ENCODE data around the gene TBCCD1.

DNA sequence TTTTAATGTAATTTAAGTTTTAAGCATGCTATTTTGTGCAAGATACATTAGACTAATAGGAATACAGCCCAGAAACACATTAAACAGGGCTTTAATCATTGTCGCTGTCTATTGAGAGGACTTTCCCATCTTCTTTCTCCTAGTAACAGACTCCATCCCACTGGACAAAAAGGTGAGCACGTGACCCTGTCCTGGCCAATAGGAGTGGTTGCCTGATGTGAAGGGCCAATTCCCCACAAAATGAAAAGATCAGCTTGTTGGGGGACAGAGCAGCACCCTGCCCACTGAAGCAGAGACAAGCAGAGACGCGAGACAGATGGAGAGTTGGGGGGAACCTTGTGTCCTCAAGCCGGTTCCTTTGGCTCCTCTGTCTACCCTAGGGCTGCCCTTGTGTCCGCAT is 44.1 kb downstream of the TBCCD1 start:
- TF ChIP-seq, protein P1, sequence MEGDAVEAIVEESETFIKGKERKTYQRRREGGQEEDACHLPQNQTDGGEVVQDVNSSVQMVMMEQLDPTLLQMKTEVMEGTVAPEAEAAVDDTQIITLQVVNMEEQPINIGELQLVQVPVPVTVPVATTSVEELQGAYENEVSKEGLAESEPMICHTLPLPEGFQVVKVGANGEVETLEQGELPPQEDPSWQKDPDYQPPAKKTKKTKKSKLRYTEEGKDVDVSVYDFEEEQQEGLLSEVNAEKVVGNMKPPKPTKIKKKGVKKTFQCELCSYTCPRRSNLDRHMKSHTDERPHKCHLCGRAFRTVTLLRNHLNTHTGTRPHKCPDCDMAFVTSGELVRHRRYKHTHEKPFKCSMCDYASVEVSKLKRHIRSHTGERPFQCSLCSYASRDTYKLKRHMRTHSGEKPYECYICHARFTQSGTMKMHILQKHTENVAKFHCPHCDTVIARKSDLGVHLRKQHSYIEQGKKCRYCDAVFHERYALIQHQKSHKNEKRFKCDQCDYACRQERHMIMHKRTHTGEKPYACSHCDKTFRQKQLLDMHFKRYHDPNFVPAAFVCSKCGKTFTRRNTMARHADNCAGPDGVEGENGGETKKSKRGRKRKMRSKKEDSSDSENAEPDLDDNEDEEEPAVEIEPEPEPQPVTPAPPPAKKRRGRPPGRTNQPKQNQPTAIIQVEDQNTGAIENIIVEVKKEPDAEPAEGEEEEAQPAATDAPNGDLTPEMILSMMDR (IDR thresholded peaks at IDR 0.05) = no peak
- TF ChIP-seq POLR2A (IDR thresholded peaks at IDR 0.05) = no peak

All from body of pancreas (tissue), 4 donors.